ENCODE data around the gene PTP4A1. TPM values are rescaled to one million over a fixed set of nuclear protein-coding genes. Genes with fewer than 3 reads are reported as not detected.

Gene PTP4A1
- polyA plus RNA-seq, 2 of the 4 experiments (the other 2 are of a cell fraction): 166 to 220 TPM

- Histone ChIP-seq H3K4me1 (peaks cover 45% of the 10 kb centered on the region), H3K4me3 (no peak overlapping the region), H3K9me3 (no peaks in the 10 kb centered on the region), H3K27ac (peak overlapping the region in 1 of 2 experiments; percentile 80; a peak in 3 of 6 replicates), H3K4me2 (no peak overlapping the region)
- ChIA-PET CTCF (interaction anchor here (0.8 to 1.8 kb wide), 4 partner anchors 41 to 180 kb away, joined by 3 to 4 read pairs (median 3); no protein-coding TSS in a partner anchor), POLR2A (interaction anchor here (0.9 to 1.1 kb wide), 2 partner anchors 10 to 51 kb away, joined by 3 to 6 read pairs; no protein-coding TSS in a partner anchor)
- TF ChIP-seq RCOR1 (IDR thresholded peaks at IDR 0.05; ENCODE audit: low read depth, low read length): no peak
- no peak for TF ChIP-seq RAD21 (conservative IDR thresholded peaks at IDR 0.05 in 1 of 2, IDR thresholded peaks at IDR 0.05 in 1 of 2)
- TF ChIP-seq TP53 (CRISPR knock-in tag; IDR thresholded peaks at IDR 0.05): no peak
- TF ChIP-seq SMC3 (IDR thresholded peaks at IDR 0.05): no peak
- no peak for TF ChIP-seq FOSB (CRISPR knock-in tag; IDR thresholded peaks at IDR 0.05)
- TF ChIP-seq FOSL2 (IDR thresholded peaks at IDR 0.05): no peak
- no peak for TF ChIP-seq FOSL2 (CRISPR knock-in tag; IDR thresholded peaks at IDR 0.05)
- no peak for TF ChIP-seq BCL3 (IDR thresholded peaks at IDR 0.05)
- no peak for TF ChIP-seq NFE2L2 (conservative IDR thresholded peaks at IDR 0.05; ENCODE audit: low read length)
- TF ChIP-seq HEYL (CRISPR knock-in tag; IDR thresholded peaks at IDR 0.05): no peak
- TF ChIP-seq CBX2 (IDR thresholded peaks at IDR 0.05; ENCODE audit: borderline replicate concordance, low read depth): no peak
- TF ChIP-seq E2F6 (IDR thresholded peaks at IDR 0.05; ENCODE audit: borderline replicate concordance, low read depth): no peak
- no peak for TF ChIP-seq USF2 (IDR thresholded peaks at IDR 0.05)
- TF ChIP-seq TFCP2L1 (CRISPR knock-in tag; IDR thresholded peaks at IDR 0.05): no peak
- TF ChIP-seq MYC (IDR thresholded peaks at IDR 0.05; ENCODE audit: borderline replicate concordance, low read length): no peak
- 86% methylated on average over 3 of the region's 3 CpGs for WGBS (ENCODE audit: missing lambda C conversion rate)
- ATAC-seq: no peak
- no peak for DNase-seq (ENCODE audit: low read depth in 1 of 2, low spot score in 1 of 2)
- FAIRE-seq: no peak
Observed at GRCh38 chr6:63533026-63533425, 39.3 kb upstream of the PTP4A1 start.

- CTCF ChIA-PET: interaction anchor here (1.0 to 1.8 kb wide), 2 partner anchors 41 to 65 kb away, joined by 3 read pairs; no protein-coding TSS in a partner anchor
- no peak for DNase-seq (ENCODE audit: low read depth in 1 of 2, low spot score in 1 of 2)
- ATAC-seq: no peak
- Histone ChIP-seq H3K4me3 (no peak overlapping the region), H3K9me3 (no peaks in the 10 kb centered on the region), H3K27ac (peak overlapping the region in 1 of 2 experiments; percentile 72; a peak in 3 of 6 replicates), H3K4me2 (no peak overlapping the region), H3K4me1 (peaks cover 43% of the 10 kb centered on the region)
- TF ChIP-seq GATA3 (IDR thresholded peaks at IDR 0.05; ENCODE audit: borderline replicate concordance) (no peak), ZSCAN20 (CRISPR knock-in tag; IDR thresholded peaks at IDR 0.05) (no peak), USF2 (IDR thresholded peaks at IDR 0.05) (no peak), ZC3H11A (IDR thresholded peaks at IDR 0.05) (no peak), KDM1A (IDR thresholded peaks at IDR 0.05; ENCODE audit: low read depth) (no peak), HES2 (IDR thresholded peaks at IDR 0.05) (no peak), E2F6 (IDR thresholded peaks at IDR 0.05; ENCODE audit: borderline replicate concordance, low read depth) (no peak), KDM5A (IDR thresholded peaks at IDR 0.05) (no peak), HOXA7 (CRISPR knock-in tag; IDR thresholded peaks at IDR 0.05) (no peak), HMGXB4 (CRISPR knock-in tag; IDR thresholded peaks at IDR 0.05; ENCODE audit: borderline replicate concordance) (no peak), EHMT2 (IDR thresholded peaks at IDR 0.05; ENCODE audit: low read depth) (no peak), MYC (IDR thresholded peaks at IDR 0.05; ENCODE audit: borderline replicate concordance, low read length) (no peak), EP300 (IDR thresholded peaks at IDR 0.05) (no peak), POLR2A (IDR thresholded peaks at IDR 0.05; ENCODE audit: low read length) (no peak), HOXB13 (CRISPR knock-in tag; IDR thresholded peaks at IDR 0.05; ENCODE audit: low read depth) (no peak), TFCP2L1 (CRISPR knock-in tag; IDR thresholded peaks at IDR 0.05) (no peak), ZFP36 (IDR thresholded peaks at IDR 0.05; ENCODE audit: borderline replicate concordance, partially characterized antibody) (no peak)
- POLR2A ChIA-PET: interaction anchor here (1.1 kb wide), 1 partner anchor 11 kb away, joined by 6 read pairs; no protein-coding TSS in a partner anchor
- FAIRE-seq: no peak
- 85% methylated on average over 4 of the region's 4 CpGs for WGBS (ENCODE audit: missing lambda C conversion rate)
Observed at GRCh38 chr6:63533952-63534351, 38.3 kb upstream of the PTP4A1 start.

Measured in A549 (cell line).